HG02588 (cell line): ENCODE measurements around the gene SYS1.
"Not testable (repeated sequence)": the region's sequence is repeated elsewhere in the genome, so short reads cannot be mapped to it uniquely, and the experiment has no call there.

Experiments used
- ATAC-seq: cut with Tn5 transposase; IDR thresholded peaks from one replicate; pipeline ENCODE4 v1.9.1; 2021; ENCODE audit warnings: mild to moderate bottlenecking, moderate library complexity; ENCODE audit not compliant: unreplicated experiment

SYS1 gene

GRCh38 chr20:45339799-45340198, 23.2 kb upstream of the SYS1 start:
- ATAC-seq, result no peak

GRCh38 chr20:45340236-45340847, 22.6 kb upstream of the SYS1 start:
- ATAC-seq, result no peak

- no peak for ATAC-seq
These were observed 22.0 kb upstream of the SYS1 start for GRCh38 chr20:45340951-45341350.

- ATAC-seq, result no peak
These were observed 21.4 kb upstream of the SYS1 start for GRCh38 chr20:45341579-45341938.

GRCh38 chr20:45341939-45342854, 20.8 kb upstream of the SYS1 start:
- no peak for ATAC-seq

GRCh38 chr20:45342855-45343531, 20.0 kb upstream of the SYS1 start:
- no peak for ATAC-seq

GRCh38 chr20:45343532-45344167, 19.3 kb upstream of the SYS1 start:
- ATAC-seq, result no peak

GRCh38 chr20:45344168-45344860, 18.6 kb upstream of the SYS1 start:
- ATAC-seq, result no peak

GRCh38 chr20:45345104-45345936, 17.6 kb upstream of the SYS1 start:
- ATAC-seq, result no peak

GRCh38 chr20:45346291-45346718, 16.7 kb upstream of the SYS1 start:
- no peak for ATAC-seq

- ATAC-seq, result no peak
These were observed 16.1 kb upstream of the SYS1 start for GRCh38 chr20:45346851-45347250.

- ATAC-seq, result no peak
These were observed 15.5 kb upstream of the SYS1 start for GRCh38 chr20:45347297-45347935.

GRCh38 chr20:45347936-45348778, 14.8 kb upstream of the SYS1 start, which contains the start of gene SDC4:
SDC4 (minus strand) TSS chr20:45348424; CDS start chr20:45348384, 40 bp downstream.
- no peak for ATAC-seq

- no peak for ATAC-seq
These were observed 12.7 kb upstream of the SYS1 start for GRCh38 chr20:45350217-45350616.

- ATAC-seq, result not testable (repeated sequence)
These were observed 12.2 kb upstream of the SYS1 start for GRCh38 chr20:45350795-45351194.

- ATAC-seq, result no peak
These were observed 10.2 kb upstream of the SYS1 start for GRCh38 chr20:45352729-45353128.

- no peak for ATAC-seq
These were observed 9.2 kb upstream of the SYS1 start for GRCh38 chr20:45353746-45354145.
